ENCODE measurements around the gene MACROD2. TPM values are rescaled to one million over a fixed set of nuclear protein-coding genes. Genes with fewer than 3 reads are reported as not detected.

The MACROD2 gene
- polyA plus RNA-seq, 4 donors: 1.00 to 4.8 (median 1.4) TPM

GRCh38 chr20:14838663-14839628 is 843.6 kb downstream of the MACROD2 start:
- Histone ChIP-seq H3K27ac (ENCODE audit: low read depth in 1 of 3, low read length in 2 of 3) (no peak overlapping the region), H3K36me3 (ENCODE audit: control insufficient read depth in 3 of 3, insufficient read depth in 2 of 3, low read depth in 1 of 3, low read length in 3 of 3) (no peaks in the 10 kb centered on the region), H3K4me1 (ENCODE audit: control insufficient read depth in 3 of 3, insufficient read depth in 2 of 3, low read depth in 1 of 3, low read length in 2 of 3) (no peaks in the 10 kb centered on the region), H3K27me3 (ENCODE audit: control insufficient read depth in 3 of 3, insufficient read depth in 3 of 3, low read length in 3 of 3) (no peaks in the 10 kb centered on the region), H3K9me3 (ENCODE audit: control insufficient read depth in 2 of 2, insufficient read depth in 1 of 2, low read depth in 1 of 2, low read length in 1 of 2) (no peaks in the 10 kb centered on the region), H3K4me3 (ENCODE audit: low read depth in 1 of 3, low read length in 3 of 3) (no peak overlapping the region)
- DNase-seq (no peak), FAIRE-seq (no peak)
- WGBS, 3 donors: 68 to 78% (median 72%) methylated on average over 7 of the region's 7 CpGs

- Histone ChIP-seq H3K27ac (ENCODE audit: low read depth in 1 of 3, low read length in 2 of 3) (no peak overlapping the region), H3K4me3 (ENCODE audit: low read depth in 1 of 3, low read length in 3 of 3) (no peak overlapping the region), H3K27me3 (ENCODE audit: control insufficient read depth in 3 of 3, insufficient read depth in 3 of 3, low read length in 3 of 3) (no peaks in the 10 kb centered on the region), H3K4me1 (ENCODE audit: control insufficient read depth in 3 of 3, insufficient read depth in 2 of 3, low read depth in 1 of 3, low read length in 2 of 3) (no peaks in the 10 kb centered on the region), H3K36me3 (ENCODE audit: control insufficient read depth in 3 of 3, insufficient read depth in 2 of 3, low read depth in 1 of 3, low read length in 3 of 3) (no peaks in the 10 kb centered on the region), H3K9me3 (ENCODE audit: control insufficient read depth in 2 of 2, insufficient read depth in 1 of 2, low read depth in 1 of 2, low read length in 1 of 2) (no peaks in the 10 kb centered on the region)
- FAIRE-seq (no peak), DNase-seq (no peak)
- WGBS, 3 donors: 73 to 85% (median 75%) methylated on average over 2 of the region's 2 CpGs
These were observed 850.2 kb downstream of the MACROD2 start for GRCh38 chr20:14845199-14846160.

GRCh38 chr20:14848806-14849205 is 853.5 kb downstream of the MACROD2 start:
- H3K4me1 ChIP-seq (ENCODE audit: control insufficient read depth in 3 of 3, insufficient read depth in 2 of 3, low read depth in 1 of 3, low read length in 2 of 3): no peaks in the 10 kb centered on the region
- no peak for DNase-seq
- WGBS, 3 donors: 90 to 95% (median 92%) methylated on average over 4 of the region's 4 CpGs
- no peak for FAIRE-seq
- H3K36me3 ChIP-seq (ENCODE audit: control insufficient read depth in 3 of 3, insufficient read depth in 2 of 3, low read depth in 1 of 3, low read length in 3 of 3): no peaks in the 10 kb centered on the region
- H3K4me3 ChIP-seq (ENCODE audit: low read depth in 1 of 3, low read length in 3 of 3): no peak overlapping the region
- no peak overlapping the region for H3K27ac ChIP-seq (ENCODE audit: low read depth in 1 of 3, low read length in 2 of 3)
- H3K27me3 ChIP-seq (ENCODE audit: control insufficient read depth in 3 of 3, insufficient read depth in 3 of 3, low read length in 3 of 3): no peaks in the 10 kb centered on the region
- H3K9me3 ChIP-seq (ENCODE audit: control insufficient read depth in 2 of 2, insufficient read depth in 1 of 2, low read depth in 1 of 2, low read length in 1 of 2): no peaks in the 10 kb centered on the region

GRCh38 chr20:14853079-14853478 is 857.8 kb downstream of the MACROD2 start:
- Histone ChIP-seq H3K9me3 (ENCODE audit: control insufficient read depth in 2 of 2, insufficient read depth in 1 of 2, low read depth in 1 of 2, low read length in 1 of 2) (no peaks in the 10 kb centered on the region), H3K36me3 (ENCODE audit: control insufficient read depth in 3 of 3, insufficient read depth in 2 of 3, low read depth in 1 of 3, low read length in 3 of 3) (no peaks in the 10 kb centered on the region), H3K27ac (ENCODE audit: low read depth in 1 of 3, low read length in 2 of 3) (no peak overlapping the region), H3K4me3 (ENCODE audit: low read depth in 1 of 3, low read length in 3 of 3) (no peak overlapping the region), H3K27me3 (ENCODE audit: control insufficient read depth in 3 of 3, insufficient read depth in 3 of 3, low read length in 3 of 3) (no peaks in the 10 kb centered on the region), H3K4me1 (ENCODE audit: control insufficient read depth in 3 of 3, insufficient read depth in 2 of 3, low read depth in 1 of 3, low read length in 2 of 3) (no peaks in the 10 kb centered on the region)
- no peak for DNase-seq
- FAIRE-seq: no peak
- 72 to 76% (median 72%) methylated on average over 2 of the region's 2 CpGs for WGBS, 3 donors

GRCh38 chr20:14855171-14855570 is 859.9 kb downstream of the MACROD2 start:
- FAIRE-seq (no peak), DNase-seq (no peak)
- H3K27me3 ChIP-seq (ENCODE audit: control insufficient read depth in 3 of 3, insufficient read depth in 3 of 3, low read length in 3 of 3): no peaks in the 10 kb centered on the region
- H3K36me3 ChIP-seq (ENCODE audit: control insufficient read depth in 3 of 3, insufficient read depth in 2 of 3, low read depth in 1 of 3, low read length in 3 of 3): no peaks in the 10 kb centered on the region
- no peak overlapping the region for H3K4me3 ChIP-seq (ENCODE audit: low read depth in 1 of 3, low read length in 3 of 3)
- H3K27ac ChIP-seq (ENCODE audit: low read depth in 1 of 3, low read length in 2 of 3): no peak overlapping the region
- H3K4me1 ChIP-seq (ENCODE audit: control insufficient read depth in 3 of 3, insufficient read depth in 2 of 3, low read depth in 1 of 3, low read length in 2 of 3): no peaks in the 10 kb centered on the region
- no peaks in the 10 kb centered on the region for H3K9me3 ChIP-seq (ENCODE audit: control insufficient read depth in 2 of 2, insufficient read depth in 1 of 2, low read depth in 1 of 2, low read length in 1 of 2)
- 91 to 98% (median 96%) methylated on average over 2 of the region's 2 CpGs for WGBS, 3 donors

GRCh38 chr20:14859627-14860026 is 864.3 kb downstream of the MACROD2 start:
- DNase-seq (no peak), FAIRE-seq (no peak)
- H3K4me1 ChIP-seq (ENCODE audit: control insufficient read depth in 3 of 3, insufficient read depth in 2 of 3, low read depth in 1 of 3, low read length in 2 of 3): peaks cover 0 to 3% (median 0%) of the 10 kb centered on the region in 3 donors
- no peak overlapping the region for H3K4me3 ChIP-seq (ENCODE audit: low read depth in 1 of 3, low read length in 3 of 3)
- no peak overlapping the region for H3K27ac ChIP-seq (ENCODE audit: low read depth in 1 of 3, low read length in 2 of 3)
- H3K27me3 ChIP-seq (ENCODE audit: control insufficient read depth in 3 of 3, insufficient read depth in 3 of 3, low read length in 3 of 3): no peaks in the 10 kb centered on the region
- no peaks in the 10 kb centered on the region for H3K36me3 ChIP-seq (ENCODE audit: control insufficient read depth in 3 of 3, insufficient read depth in 2 of 3, low read depth in 1 of 3, low read length in 3 of 3)
- H3K9me3 ChIP-seq (ENCODE audit: control insufficient read depth in 2 of 2, insufficient read depth in 1 of 2, low read depth in 1 of 2, low read length in 1 of 2): peaks cover 0 to 5% of the 10 kb centered on the region in 2 donors

- WGBS, 3 donors: 8 to 21% (median 13%) methylated on average over 4 of the region's 4 CpGs
- Histone ChIP-seq H3K27ac (ENCODE audit: low read depth in 1 of 3, low read length in 2 of 3) (no peak overlapping the region), H3K27me3 (ENCODE audit: control insufficient read depth in 3 of 3, insufficient read depth in 3 of 3, low read length in 3 of 3) (no peaks in the 10 kb centered on the region), H3K4me1 (ENCODE audit: control insufficient read depth in 3 of 3, insufficient read depth in 2 of 3, low read depth in 1 of 3, low read length in 2 of 3) (peaks cover 0 to 3% (median 0%) of the 10 kb centered on the region in 3 donors), H3K36me3 (ENCODE audit: control insufficient read depth in 3 of 3, insufficient read depth in 2 of 3, low read depth in 1 of 3, low read length in 3 of 3) (no peaks in the 10 kb centered on the region), H3K9me3 (ENCODE audit: control insufficient read depth in 2 of 2, insufficient read depth in 1 of 2, low read depth in 1 of 2, low read length in 1 of 2) (peaks cover 0 to 8% of the 10 kb centered on the region in 2 donors), H3K4me3 (ENCODE audit: low read depth in 1 of 3, low read length in 3 of 3) (no peak overlapping the region)
- no peak for DNase-seq
- FAIRE-seq: no peak
These were observed 865.1 kb downstream of the MACROD2 start for GRCh38 chr20:14860410-14860814.

GRCh38 chr20:14861028-14861699 is 865.8 kb downstream of the MACROD2 start:
- peaks cover 0 to 3% (median 0%) of the 10 kb centered on the region in 3 donors for H3K4me1 ChIP-seq (ENCODE audit: control insufficient read depth in 3 of 3, insufficient read depth in 2 of 3, low read depth in 1 of 3, low read length in 2 of 3)
- DNase-seq (no peak), FAIRE-seq (no peak)
- H3K36me3 ChIP-seq (ENCODE audit: control insufficient read depth in 3 of 3, insufficient read depth in 2 of 3, low read depth in 1 of 3, low read length in 3 of 3): no peaks in the 10 kb centered on the region
- H3K4me3 ChIP-seq (ENCODE audit: low read depth in 1 of 3, low read length in 3 of 3): no peak overlapping the region
- no peak overlapping the region for H3K27ac ChIP-seq (ENCODE audit: low read depth in 1 of 3, low read length in 2 of 3)
- no peaks in the 10 kb centered on the region for H3K27me3 ChIP-seq (ENCODE audit: control insufficient read depth in 3 of 3, insufficient read depth in 3 of 3, low read length in 3 of 3)
- 87 to 94% (median 89%) methylated on average over 4 of the region's 4 CpGs for WGBS, 3 donors
- peaks cover 0 to 8% of the 10 kb centered on the region in 2 donors for H3K9me3 ChIP-seq (ENCODE audit: control insufficient read depth in 2 of 2, insufficient read depth in 1 of 2, low read depth in 1 of 2, low read length in 1 of 2)
